Glomerular visceral epithelial cell (primary cell): ENCODE data around the gene FTH1.
A peak's percentile ranks its signal among the peaks of the same experiment; 100 is the strongest.
"Not testable (repeated sequence)": the region's sequence is repeated elsewhere in the genome, so short reads cannot be mapped to it uniquely, and the experiment has no call there.

Experiments used
- DNase-seq: peaks from one replicate; pipeline ENCODE4 v3.0.0-alpha.2; 2016; ENCODE audit errors: extremely low spot score

The FTH1 gene

GRCh38 chr11:61963282-61964057 lies 4.0 kb downstream of the FTH1 start:
- DNase-seq: peak; percentile 54

- DNase-seq: no peak
Observed at GRCh38 chr11:61963016-61963281, 4.5 kb downstream of the FTH1 start.

GRCh38 chr11:61962213-61963015 lies 5.0 kb downstream of the FTH1 start:
- DNase-seq: peak; percentile 38

GRCh38 chr11:61961570-61962212 lies 5.7 kb downstream of the FTH1 start:
- peak; percentile 89 for DNase-seq

GRCh38 chr11:61960532-61960931 lies 6.9 kb downstream of the FTH1 start:
- DNase-seq: no peak

- no peak for DNase-seq
Observed at GRCh38 chr11:61959678-61960077, 7.8 kb downstream of the FTH1 start.

GRCh38 chr11:61959114-61959513 lies 8.3 kb downstream of the FTH1 start:
- no peak for DNase-seq

- DNase-seq: no peak
Observed at GRCh38 chr11:61958590-61958989, 8.8 kb downstream of the FTH1 start.

- DNase-seq: no peak
Observed at GRCh38 chr11:61957021-61957770, 10.2 kb downstream of the FTH1 start.

- DNase-seq: no peak
Observed at GRCh38 chr11:61956191-61957020, 11.0 kb downstream of the FTH1 start.

- no peak for DNase-seq
Observed at GRCh38 chr11:61955422-61956135, 11.9 kb downstream of the FTH1 start.

- DNase-seq: peak; percentile 38
Observed at GRCh38 chr11:61954851-61955421, 12.5 kb downstream of the FTH1 start.

GRCh38 chr11:61954106-61954850 lies 13.2 kb downstream of the FTH1 start:
- DNase-seq: no peak

GRCh38 chr11:61953632-61954031 lies 13.8 kb downstream of the FTH1 start:
- DNase-seq: not testable (repeated sequence)

GRCh38 chr11:61952882-61953281 lies 14.6 kb downstream of the FTH1 start:
- DNase-seq: no peak

GRCh38 chr11:61951484-61952135 lies 15.8 kb downstream of the FTH1 start:
- no peak for DNase-seq

- no peak for DNase-seq
Observed at GRCh38 chr11:61950035-61950547, 17.3 kb downstream of the FTH1 start, which contains the start of gene BEST1. Gene BEST1 (plus strand): TSS chr11:61950351. CDS start chr11:61951807, 1,456 bp downstream.
